H9 (cell line): ENCODE data around the gene RALGPS2. TPM values are rescaled to one million over a fixed set of nuclear protein-coding genes. Genes with fewer than 3 reads are reported as not detected.

Experiments
- DNase-seq: peaks from one replicate; pipeline ENCODE4 v3.0.0-alpha.2; 2017
- H2AFZ ChIP-seq: one replicate; pipeline ENCODE4 v1.6.1; 2013; ENCODE audit warnings: mild to moderate bottlenecking, low read length, control low read depth, moderate library complexity
- H2AK5ac ChIP-seq: 2 replicates; pipeline ENCODE4 v1.6.1; 2013; ENCODE audit warnings: low read length, control low read depth, mixed read lengths; ENCODE audit not compliant: insufficient read length
- H2BK120ac ChIP-seq: one replicate; pipeline ENCODE4 v1.6.1; 2013; ENCODE audit warnings: low read depth, mild to moderate bottlenecking, low read length, control low read depth, inconsistent platforms; ENCODE audit not compliant: poor library complexity, severe bottlenecking
- H2BK12ac ChIP-seq: 2 replicates; pipeline ENCODE4 v1.6.1; 2013; ENCODE audit warnings: low read length, control low read depth, mixed read lengths, low read depth; ENCODE audit not compliant: insufficient read length
- H2BK15ac ChIP-seq: 2 replicates; pipeline ENCODE4 v1.6.1; 2013; ENCODE audit warnings: low read depth, low read length, control low read depth
- H2BK20ac ChIP-seq: one replicate; pipeline ENCODE4 v1.6.1; 2013; ENCODE audit warnings: low read depth, mild to moderate bottlenecking, low read length, control low read depth, inconsistent platforms; ENCODE audit not compliant: poor library complexity, severe bottlenecking
- H2BK5ac ChIP-seq: 2 replicates; pipeline ENCODE4 v1.6.1; 2013; ENCODE audit warnings: low read length, control low read depth, mixed read lengths; ENCODE audit not compliant: insufficient read length
- H3K14ac ChIP-seq: 2 replicates; pipeline ENCODE4 v1.6.1; 2013; ENCODE audit warnings: low read length, control low read depth; ENCODE audit not compliant: insufficient read depth
- H3K18ac ChIP-seq: 2 replicates; pipeline ENCODE4 v1.6.1; 2013; ENCODE audit warnings: low read depth, mild to moderate bottlenecking, mixed read lengths, low read length, control low read depth; ENCODE audit not compliant: insufficient read length
- H3K23ac ChIP-seq: 2 replicates; pipeline ENCODE4 v1.6.1; 2013; ENCODE audit warnings: low read length, control low read depth, mixed read lengths, low read depth; ENCODE audit not compliant: insufficient read length
- H3K23me2 ChIP-seq: 2 replicates; pipeline ENCODE4 v1.6.1; 2013; ENCODE audit warnings: low read depth, mild to moderate bottlenecking, mixed read lengths, low read length, control low read depth; ENCODE audit not compliant: insufficient read length, poor library complexity, severe bottlenecking
- H3K27ac ChIP-seq: 2 replicates; pipeline ENCODE4 v1.5.1; 2013; ENCODE audit warnings: low read length, control low read depth, mixed read lengths, low read depth; ENCODE audit not compliant: insufficient read length
- H3K27me3 ChIP-seq: 2 replicates; pipeline ENCODE4 v1.6.1; 2013; ENCODE audit warnings: low read length, control low read depth, inconsistent platforms; ENCODE audit not compliant: insufficient read depth
- H3K4ac ChIP-seq: 2 replicates; pipeline ENCODE4 v1.6.1; 2013; ENCODE audit warnings: low read depth, mild to moderate bottlenecking, control low read depth, inconsistent platforms, low read length, moderate library complexity
- H3K4me1 ChIP-seq: 2 replicates; pipeline ENCODE4 v1.6.1; 2013; ENCODE audit warnings: low read length, control low read depth, inconsistent platforms; ENCODE audit not compliant: insufficient read depth
- H3K4me2 ChIP-seq: 2 replicates; pipeline ENCODE4 v1.6.1; 2013; ENCODE audit warnings: low read length, control low read depth, mixed read lengths; ENCODE audit not compliant: insufficient read length, insufficient read depth
- H3K56ac ChIP-seq: 2 replicates; pipeline ENCODE4 v1.6.1; 2013; ENCODE audit warnings: low read depth, mild to moderate bottlenecking, mixed read lengths, low read length, control low read depth; ENCODE audit not compliant: insufficient read length
- H3K79me1 ChIP-seq: 2 replicates; pipeline ENCODE4 v1.6.1; 2013; ENCODE audit warnings: low read depth, mild to moderate bottlenecking, moderate library complexity, low read length, control low read depth, inconsistent platforms; ENCODE audit not compliant: insufficient read depth, poor library complexity, severe bottlenecking
- H3K79me2 ChIP-seq: 2 replicates; pipeline ENCODE4 v1.6.1; 2013; ENCODE audit warnings: low read length, control low read depth, inconsistent platforms; ENCODE audit not compliant: insufficient read depth
- H3K9ac ChIP-seq: 2 replicates; pipeline ENCODE4 v1.6.1; 2013; ENCODE audit warnings: low read length, control low read depth, mixed read lengths; ENCODE audit not compliant: insufficient read length; ENCODE audit errors: extremely low read depth
- H3K9me3 ChIP-seq: one replicate; pipeline ENCODE4 v1.6.1; 2013; ENCODE audit warnings: low read depth, low read length, inconsistent platforms; ENCODE audit not compliant: control insufficient read depth
- H3T11ph ChIP-seq: one replicate; pipeline ENCODE4 v1.6.1; 2013; ENCODE audit warnings: mild to moderate bottlenecking, low read length, control low read depth, inconsistent platforms
- H4K20me1 ChIP-seq: one replicate; pipeline ENCODE4 v1.6.1; 2013; ENCODE audit not compliant: control insufficient read depth, insufficient read length, insufficient read depth
- H4K5ac ChIP-seq: 2 replicates; pipeline ENCODE4 v1.6.1; 2013; ENCODE audit warnings: low read depth, mild to moderate bottlenecking, mixed read lengths, low read length, control low read depth; ENCODE audit not compliant: insufficient read length
- H4K8ac ChIP-seq: replicated peaks from 2 replicates; pipeline ENCODE4 v1.6.1; 2013; ENCODE audit warnings: low read length, control low read depth, mixed read lengths, low read depth; ENCODE audit not compliant: insufficient read length
- H4K91ac ChIP-seq: 2 replicates; pipeline ENCODE4 v1.6.1; 2013; ENCODE audit warnings: low read depth, mild to moderate bottlenecking, moderate library complexity, mixed read lengths, low read length, control low read depth; ENCODE audit not compliant: insufficient read length
- H3K27ac Mint-ChIP-seq, 3 experiments: 2 replicates in 2 of 3; 3 replicates in 1 of 3; pipeline ENCODE4 v1.8.0; 2020 to 2021; ENCODE audit warnings: mixed read lengths in 3 of 3, mild to moderate bottlenecking in 1 of 3, moderate library complexity in 1 of 3
- H3K27me3 Mint-ChIP-seq: 2 replicates; pipeline ENCODE4 v1.8.0; 2021; ENCODE audit warnings: low read depth, mild to moderate bottlenecking, moderate library complexity, mixed read lengths
- H3K36me3 Mint-ChIP-seq, 3 experiments: 2 replicates in 2 of 3; 3 replicates in 1 of 3; pipeline ENCODE4 v1.8.0; 2020 to 2021; ENCODE audit warnings: low read depth in 3 of 3, mixed read lengths in 3 of 3; ENCODE audit not compliant: insufficient read depth in 1 of 3
- H3K4me1 Mint-ChIP-seq, 2 experiments: 2 replicates each; pipeline ENCODE4 v1.8.0; 2020; ENCODE audit warnings: mixed read lengths in 2 of 2
- H3K4me3 Mint-ChIP-seq, 2 experiments: 2 replicates in 1 of 2; 3 replicates in 1 of 2; pipeline ENCODE4 v1.8.0; 2020 to 2021; ENCODE audit warnings: mild to moderate bottlenecking in 2 of 2, mixed read lengths in 2 of 2, moderate library complexity in 1 of 2
- H3K9me3 Mint-ChIP-seq, 2 experiments: 2 replicates in 1 of 2; 3 replicates in 1 of 2; pipeline ENCODE4 v1.8.0; 2020; ENCODE audit warnings: mild to moderate bottlenecking in 2 of 2, mixed read lengths in 2 of 2, moderate library complexity in 1 of 2
- WGBS: extraction: QIAGEN DNeasy Blood & Tissue Kit; methylation state at CpG from one replicate; pipeline ENCODE4 v1.1.7; 2013; ENCODE audit warnings: missing lambda C conversion rate, low lambda C conversion rate, mixed read lengths; ENCODE audit not compliant: insufficient read length; ENCODE audit errors: extremely low coverage; 5-methylcytosine and 5-hydroxymethylcytosine counted together
- total RNA-seq: library from RNA; stranded (reverse); gene quantifications from 2 replicates; pipeline ENCODE4 v1.2.1, GENCODE V29; 2021
- TF ChIP-seq, protein P1 (sequence below): fragments of 200-600 bp; sonication (generic); conservative IDR thresholded peaks from 3 replicates; pipeline ENCODE4 v1.8.0; 2021; ENCODE audit warnings: antibody characterized with exemption, mild to moderate bottlenecking

RALGPS2 gene
- total RNA-seq, 1 experiment from 2014 or later, result 32.6 TPM

DNA sequence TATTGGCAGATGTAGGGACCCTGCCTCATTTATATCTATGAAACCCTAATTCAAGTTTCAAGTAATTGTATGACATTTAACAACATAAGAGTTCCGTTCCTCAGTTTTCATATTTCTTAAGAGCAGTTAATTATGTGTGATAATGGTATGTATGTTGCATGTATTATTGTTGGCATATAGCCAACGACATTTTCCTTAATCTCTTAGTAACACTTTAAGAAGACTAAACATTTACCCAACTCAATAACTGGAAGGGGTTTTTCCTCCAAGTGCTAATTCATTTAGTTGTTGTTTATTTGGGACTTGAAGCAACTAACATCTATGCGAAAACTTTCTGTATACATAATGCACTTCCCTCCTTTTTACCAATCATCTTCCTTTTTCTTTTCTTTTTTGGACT lies 1.5 kb upstream of the RALGPS2 start:
- Mint-ChIP-seq H3K4me1 (peaks cover 29 to 31% of the 10 kb centered on the region in 2 experiments), H3K27ac (no peak overlapping the region), H3K36me3 (no peaks in the 10 kb centered on the region; a peak in 1 of 7 replicates), H3K9me3 (no peaks in the 10 kb centered on the region), H3K4me3 (no peak overlapping the region), H3K27me3 (peaks cover 5% of the 10 kb centered on the region; the same call in 1 of the 2 replicates)
- H3K9me3 ChIP-seq, result no peaks in the 10 kb centered on the region
- H4K8ac ChIP-seq, result no peak overlapping the region
- no peak overlapping the region for H2AFZ ChIP-seq
- no peak overlapping the region for H4K91ac ChIP-seq
- no peak overlapping the region for H3K27ac ChIP-seq
- no peak overlapping the region for H4K5ac ChIP-seq
- TF ChIP-seq, protein P1, sequence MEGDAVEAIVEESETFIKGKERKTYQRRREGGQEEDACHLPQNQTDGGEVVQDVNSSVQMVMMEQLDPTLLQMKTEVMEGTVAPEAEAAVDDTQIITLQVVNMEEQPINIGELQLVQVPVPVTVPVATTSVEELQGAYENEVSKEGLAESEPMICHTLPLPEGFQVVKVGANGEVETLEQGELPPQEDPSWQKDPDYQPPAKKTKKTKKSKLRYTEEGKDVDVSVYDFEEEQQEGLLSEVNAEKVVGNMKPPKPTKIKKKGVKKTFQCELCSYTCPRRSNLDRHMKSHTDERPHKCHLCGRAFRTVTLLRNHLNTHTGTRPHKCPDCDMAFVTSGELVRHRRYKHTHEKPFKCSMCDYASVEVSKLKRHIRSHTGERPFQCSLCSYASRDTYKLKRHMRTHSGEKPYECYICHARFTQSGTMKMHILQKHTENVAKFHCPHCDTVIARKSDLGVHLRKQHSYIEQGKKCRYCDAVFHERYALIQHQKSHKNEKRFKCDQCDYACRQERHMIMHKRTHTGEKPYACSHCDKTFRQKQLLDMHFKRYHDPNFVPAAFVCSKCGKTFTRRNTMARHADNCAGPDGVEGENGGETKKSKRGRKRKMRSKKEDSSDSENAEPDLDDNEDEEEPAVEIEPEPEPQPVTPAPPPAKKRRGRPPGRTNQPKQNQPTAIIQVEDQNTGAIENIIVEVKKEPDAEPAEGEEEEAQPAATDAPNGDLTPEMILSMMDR, result no peak
- no peak overlapping the region for H2BK5ac ChIP-seq
- H2BK15ac ChIP-seq, result no peak overlapping the region
- no peaks in the 10 kb centered on the region for H4K20me1 ChIP-seq
- no peak overlapping the region for H2BK120ac ChIP-seq
- H3K56ac ChIP-seq, result no peak overlapping the region
- no peak overlapping the region for H3K18ac ChIP-seq
- WGBS, result no CpG with 5 or more reads among the region's 3 CpGs
- H3T11ph ChIP-seq, result no peak overlapping the region
- no peaks in the 10 kb centered on the region for H3K79me1 ChIP-seq
- no peak for DNase-seq
- H2AK5ac ChIP-seq, result no peak overlapping the region
- H3K14ac ChIP-seq, result no peak overlapping the region
- H3K23ac ChIP-seq, result no peak overlapping the region
- H3K4me2 ChIP-seq, result no peak overlapping the region
- no peak overlapping the region for H3K9ac ChIP-seq
- no peak overlapping the region for H2BK12ac ChIP-seq
- H3K23me2 ChIP-seq, result peaks cover 4% of the 10 kb centered on the region
- no peak overlapping the region for H3K4ac ChIP-seq
- no peaks in the 10 kb centered on the region; the same call in 1 of the 2 replicates for H3K79me2 ChIP-seq
- no peaks in the 10 kb centered on the region for H3K27me3 ChIP-seq
- H3K4me1 ChIP-seq, result no peaks in the 10 kb centered on the region; the same call in 1 of the 2 replicates
- no peak overlapping the region for H2BK20ac ChIP-seq
